ENCODE data around the gene ZNF814.
"Not testable (repeated sequence)": the region's sequence is repeated elsewhere in the genome, so short reads cannot be mapped to it uniquely, and the experiment has no call there.

Gene ZNF814

GRCh38 chr19:57888560-57889231 lies at the start of gene ZNF814:
Gene ZNF814 (minus strand): TSS chr19:57889037. CDS start chr19:57888802, 235 bp downstream.
- peak; percentile 64 to 69 for DNase-seq (ENCODE audit: low read depth in 1 of 2, low spot score in 1 of 2)

DNA sequence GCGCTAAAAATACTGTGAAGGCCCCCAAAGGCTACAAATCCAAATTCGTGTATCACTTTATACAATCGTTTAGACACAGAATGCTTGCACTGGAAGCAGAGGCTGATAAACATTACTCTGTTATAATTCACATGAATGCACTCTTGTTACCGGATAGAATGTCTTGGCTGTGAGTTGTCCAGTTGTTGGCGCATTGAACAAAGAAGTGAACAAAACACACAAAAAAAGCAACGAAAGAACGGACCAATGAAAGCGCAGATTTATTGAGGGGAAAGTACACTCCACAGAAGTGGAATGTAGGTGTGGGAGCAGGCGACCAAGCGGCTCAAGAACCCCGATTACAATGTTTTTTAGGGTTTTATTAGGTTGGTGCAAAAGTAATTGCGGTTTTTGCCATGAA lies 46.9 kb upstream of the ZNF814 start:
- no peak for DNase-seq (ENCODE audit: low read depth in 1 of 2, low spot score in 1 of 2)

GRCh38 chr19:57934820-57935665 lies 46.2 kb upstream of the ZNF814 start, which contains the start of gene ZNF418:
Gene ZNF418 (minus strand): TSS chr19:57935402. CDS start chr19:57933822, 1,580 bp downstream.
- peak in 1 of 2 donors; percentile 17 for DNase-seq (ENCODE audit: low read depth in 1 of 2, low spot score in 1 of 2)

DNA sequence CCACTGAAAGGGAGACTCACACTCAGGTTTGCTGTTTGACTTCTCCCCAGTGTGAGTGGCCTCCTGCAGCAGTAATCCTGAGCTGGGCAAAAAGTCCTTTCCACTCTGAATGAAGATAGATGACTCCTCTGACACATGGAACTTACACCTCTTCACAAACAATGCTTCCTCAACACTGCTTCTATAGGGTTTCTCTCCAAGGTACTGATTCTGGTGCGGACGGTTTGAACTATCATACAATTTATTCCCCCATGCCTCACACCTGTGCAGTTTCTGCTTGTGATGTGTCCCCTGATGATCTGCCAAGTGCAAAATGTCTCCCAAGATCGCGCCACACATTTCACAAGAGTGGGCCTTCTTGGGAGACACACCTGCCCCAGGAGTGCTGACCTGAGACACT lies 38.8 kb upstream of the ZNF814 start:
- no peak for DNase-seq (ENCODE audit: low read depth in 1 of 2, low spot score in 1 of 2)

DNA sequence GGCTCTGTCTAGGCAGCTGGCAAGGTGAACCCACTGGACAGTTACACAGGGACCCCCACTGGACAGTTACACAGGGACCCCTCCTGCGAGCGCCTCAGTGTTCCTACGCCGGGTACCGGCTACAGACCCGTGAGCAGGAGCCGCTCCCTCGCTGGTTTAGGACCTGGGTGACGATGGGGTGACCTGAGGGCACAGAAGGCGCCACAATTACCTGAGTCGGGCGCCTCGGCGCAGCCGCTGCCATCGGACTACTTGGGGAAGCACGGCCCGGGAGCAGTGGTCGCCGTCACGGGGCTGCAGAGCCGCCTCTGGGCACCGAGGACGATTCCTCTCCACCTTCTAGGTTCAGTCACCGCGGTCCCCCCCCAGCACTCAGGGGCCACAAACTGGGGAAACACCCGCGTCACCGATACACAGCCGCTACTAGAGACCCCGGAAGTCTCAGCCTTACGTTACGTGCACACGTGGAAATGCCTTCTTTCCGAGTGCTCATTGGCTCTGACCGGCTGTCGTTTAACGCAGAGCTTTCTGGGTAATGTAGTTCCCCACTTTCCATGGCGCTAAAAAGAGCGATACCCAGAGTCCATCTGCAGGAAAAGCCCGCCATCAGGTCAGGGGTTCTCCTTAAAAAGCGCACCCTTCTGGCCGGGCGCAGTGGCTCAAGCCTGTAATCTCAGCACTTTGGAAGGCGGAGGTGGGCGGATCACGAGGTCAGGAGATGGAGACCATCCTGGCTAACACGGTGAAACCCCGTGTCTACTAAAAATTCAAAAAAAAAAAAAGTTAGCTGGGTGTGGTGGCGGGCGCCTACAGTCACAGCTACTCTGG lies 27.5 kb upstream of the ZNF814 start, which contains the start of gene ZNF417:
ZNF417 (minus strand) TSS at position 425 of the 828 bp plus-strand sequence; CDS start at position 244, 181 bp downstream.
- DNase-seq (ENCODE audit: low read depth in 1 of 2, low spot score in 1 of 2) = peak; percentile 59 to 78

DNA sequence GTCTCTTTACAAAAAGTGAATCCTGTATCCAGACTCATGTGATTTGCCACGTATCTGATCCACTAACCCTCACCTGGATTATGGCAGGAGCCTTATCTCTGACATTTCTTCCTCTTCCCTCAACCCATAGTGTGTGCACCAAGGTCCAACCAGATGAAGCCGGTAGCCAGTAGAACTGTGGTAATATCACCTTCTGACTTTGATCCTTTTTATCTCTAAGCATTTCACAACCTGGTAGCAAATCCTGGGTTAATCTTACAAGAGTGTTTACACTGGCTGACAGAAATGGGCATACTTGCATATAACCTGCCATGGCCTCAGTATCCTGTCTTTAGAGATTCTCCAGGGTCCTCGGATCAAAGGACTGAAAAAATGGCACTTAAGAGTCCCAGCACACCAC lies 25.7 kb upstream of the ZNF814 start:
- DNase-seq (ENCODE audit: low read depth in 1 of 2, low spot score in 1 of 2) = no peak

- DNase-seq (ENCODE audit: low read depth in 1 of 2, low spot score in 1 of 2) = no peak
Measured at GRCh38 chr19:57907394-57907793, 18.6 kb upstream of the ZNF814 start.

DNA sequence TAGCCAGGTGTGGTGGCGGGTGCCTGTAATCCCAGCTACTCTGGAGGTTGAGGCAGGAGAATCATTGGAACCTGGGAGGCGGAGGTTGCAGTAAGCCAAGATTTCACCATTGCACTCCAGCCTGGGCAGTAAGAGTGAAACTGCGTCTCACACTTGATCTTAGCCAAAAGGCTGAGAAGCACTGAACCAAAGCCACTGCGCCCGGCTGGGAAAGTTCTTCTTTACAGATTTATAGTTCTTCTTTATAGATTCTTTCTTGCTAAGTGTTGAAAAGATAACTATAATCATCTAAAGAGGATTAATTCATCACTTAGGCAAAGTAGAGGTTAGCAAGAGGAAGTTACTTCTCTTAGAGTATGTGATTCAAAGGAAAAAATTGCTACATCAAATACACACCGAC lies 16.4 kb upstream of the ZNF814 start:
- DNase-seq (ENCODE audit: low read depth in 1 of 2, low spot score in 1 of 2) = no peak

DNA sequence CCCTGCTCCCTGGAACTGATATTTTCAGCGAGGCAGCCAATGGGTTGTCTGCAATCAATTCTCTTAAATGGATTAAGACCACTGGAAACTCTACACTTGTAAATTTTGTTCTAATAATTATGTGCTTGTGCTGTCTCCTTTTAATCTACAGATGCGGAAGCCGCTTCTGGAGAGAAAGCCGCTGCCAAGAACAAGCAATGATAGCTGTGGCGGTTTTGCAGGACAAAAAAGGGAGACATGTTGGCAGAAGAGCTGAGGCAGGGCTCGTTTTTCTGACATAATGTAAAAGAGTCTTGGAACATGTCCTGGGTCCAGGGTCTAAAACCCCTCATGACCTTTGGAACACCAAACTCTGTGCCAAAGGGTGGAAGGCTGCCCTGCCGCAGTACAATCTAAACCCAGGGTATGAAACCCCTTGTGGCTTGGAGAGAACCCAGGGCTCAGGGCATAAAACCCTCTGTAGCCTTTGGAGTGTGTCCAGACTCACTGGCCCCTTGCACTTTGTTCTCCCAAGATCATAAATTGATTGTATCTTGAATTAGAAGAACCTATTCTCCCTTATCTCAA lies 14.9 kb upstream of the ZNF814 start:
- no peak for DNase-seq (ENCODE audit: low read depth in 1 of 2, low spot score in 1 of 2)

- no peak for DNase-seq (ENCODE audit: low read depth in 1 of 2, low spot score in 1 of 2)
Measured at GRCh38 chr19:57900311-57900710, 11.5 kb upstream of the ZNF814 start.

GRCh38 chr19:57890706-57891105 lies 1.9 kb upstream of the ZNF814 start:
- DNase-seq (ENCODE audit: low read depth in 1 of 2, low spot score in 1 of 2) = not testable (repeated sequence)

- DNase-seq (ENCODE audit: low read depth in 1 of 2, low spot score in 1 of 2) = no peak
Measured at GRCh38 chr19:57888107-57888559, 704 bp downstream of the ZNF814 start.

- no peak for DNase-seq (ENCODE audit: low read depth in 1 of 2, low spot score in 1 of 2)
Measured at GRCh38 chr19:57887195-57887941, 1.5 kb downstream of the ZNF814 start.

- no peak for DNase-seq (ENCODE audit: low read depth in 1 of 2, low spot score in 1 of 2)
Measured at GRCh38 chr19:57886046-57886445, 2.8 kb downstream of the ZNF814 start.

DNA sequence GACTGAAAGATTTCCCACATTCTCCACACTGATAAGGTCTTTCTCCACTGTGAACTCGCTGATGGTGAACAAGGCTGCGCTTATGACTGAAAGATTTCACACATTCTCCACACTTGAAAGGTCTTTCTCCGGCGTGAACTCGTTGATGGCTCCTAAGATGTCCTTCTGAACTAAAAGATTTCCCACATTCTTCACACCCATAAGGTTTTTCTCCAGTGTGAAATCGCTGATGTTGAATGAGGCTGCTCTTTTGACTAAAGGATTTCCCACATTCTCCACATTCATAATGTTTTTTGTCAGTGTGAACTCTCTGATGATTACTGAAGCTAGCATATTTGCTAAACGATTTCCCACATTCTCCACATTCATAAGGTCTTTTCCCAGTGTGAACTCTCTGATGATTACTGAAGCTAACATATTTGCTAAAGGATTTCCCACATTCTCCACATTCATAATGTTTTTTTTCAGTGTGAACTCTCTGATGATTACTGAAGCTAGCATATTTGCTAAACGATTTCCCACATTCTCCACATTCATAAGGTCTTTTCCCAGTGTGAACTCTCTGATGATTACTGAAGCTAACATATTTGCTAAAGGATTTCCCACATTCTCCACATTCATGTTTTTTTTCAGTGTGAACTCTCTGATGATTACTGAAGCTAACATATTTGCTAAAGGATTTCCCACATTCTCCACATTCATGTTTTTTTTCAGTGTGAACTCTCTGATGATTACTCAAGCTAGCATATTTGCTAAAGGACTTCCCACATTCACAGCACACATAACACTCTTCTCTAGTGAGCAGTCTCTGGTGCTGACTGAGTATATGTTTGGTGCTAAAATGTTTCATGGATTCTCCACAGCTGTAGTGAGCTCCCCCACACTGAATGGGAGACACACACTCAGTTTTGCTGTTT lies 14.7 kb downstream of the ZNF814 start:
- DNase-seq (ENCODE audit: low read depth in 1 of 2, low spot score in 1 of 2) = not testable (repeated sequence)

DNA sequence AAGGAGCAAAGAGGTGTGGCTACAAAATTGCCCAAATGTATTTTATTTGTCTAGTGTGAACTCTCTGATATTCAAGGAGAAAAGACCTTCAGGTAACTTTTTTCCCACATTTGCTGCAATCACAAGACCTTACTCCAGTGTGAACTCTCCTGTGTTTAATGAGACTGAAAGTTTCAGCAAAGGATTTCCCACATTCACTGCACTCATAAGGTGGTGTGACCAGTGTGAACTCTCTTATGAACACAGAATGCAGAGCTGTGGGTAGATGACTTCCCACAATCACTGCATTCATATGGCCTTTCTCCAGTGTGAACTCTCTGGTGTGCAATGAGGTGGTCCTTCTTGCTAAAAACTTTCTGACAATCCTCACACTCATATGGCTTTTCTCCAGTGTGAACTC lies 16.4 kb downstream of the ZNF814 start:
- DNase-seq (ENCODE audit: low read depth in 1 of 2, low spot score in 1 of 2) = no peak

GRCh38 chr19:57870225-57870624 lies 18.6 kb downstream of the ZNF814 start:
- DNase-seq (ENCODE audit: low read depth in 1 of 2, low spot score in 1 of 2) = no peak

DNA sequence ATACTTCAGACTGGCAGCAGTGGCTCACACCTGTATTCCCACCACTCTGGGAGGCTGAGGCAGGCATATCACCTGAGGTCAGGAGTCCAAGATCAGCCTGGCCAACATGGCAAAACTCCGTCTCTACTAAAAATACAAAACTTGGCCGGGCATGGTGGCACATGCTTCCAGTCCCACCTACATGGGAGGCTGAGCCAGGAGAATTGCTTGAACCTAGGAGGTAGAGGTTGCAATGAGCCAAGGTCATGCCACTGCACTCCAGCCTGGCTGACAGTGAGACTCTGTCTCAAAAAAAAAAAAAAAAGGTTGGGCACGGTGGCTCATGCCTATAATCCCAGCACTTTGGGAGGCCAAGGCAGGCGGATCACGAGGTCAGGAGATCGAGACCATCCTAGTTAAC lies 19.2 kb downstream of the ZNF814 start:
- DNase-seq (ENCODE audit: low read depth in 1 of 2, low spot score in 1 of 2) = not testable (repeated sequence)

DNA sequence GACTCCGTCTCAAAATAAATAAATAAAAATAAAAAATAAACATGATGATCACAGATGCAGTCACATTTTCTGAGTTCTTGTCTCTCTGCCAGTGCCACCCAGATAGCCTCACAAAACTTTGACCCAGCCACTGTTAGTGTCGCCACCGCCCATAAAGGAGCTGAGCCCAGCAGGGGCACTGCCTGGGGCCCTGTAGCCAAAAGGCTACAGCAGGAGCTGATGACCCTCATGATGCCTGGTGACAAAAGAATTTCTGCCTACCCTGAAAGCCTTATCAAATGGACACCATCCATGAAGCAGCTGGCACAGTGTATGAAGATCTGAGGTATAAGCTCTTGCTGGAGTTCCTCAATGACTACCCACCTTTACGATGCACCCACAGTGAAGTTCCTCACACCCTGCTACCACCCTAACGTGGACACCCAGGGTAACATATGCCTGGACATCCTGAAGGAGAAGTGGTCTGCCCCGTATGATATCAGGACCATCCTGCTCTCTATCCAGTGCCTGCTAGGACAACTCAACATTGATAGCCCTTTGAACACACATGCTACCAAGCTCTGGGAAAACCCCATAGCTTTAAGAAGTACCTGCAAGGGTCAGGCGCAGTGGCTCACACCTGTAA lies 20.9 kb downstream of the ZNF814 start:
- DNase-seq (ENCODE audit: low read depth in 1 of 2, low spot score in 1 of 2) = no peak

All from activated T-helper 1 cell treated with anti-CD3 and anti-CD28 coated beads, Interleukin-2, amount 50 U/mL, for 16 hours (primary cell).